ENCODE measurements around the gene NDUFA12. TPM values are rescaled to one million over a fixed set of nuclear protein-coding genes. Genes with fewer than 3 reads are reported as not detected.

The NDUFA12 gene
- total RNA-seq, 1 experiment from 2014 or later = 116 TPM

DNA sequence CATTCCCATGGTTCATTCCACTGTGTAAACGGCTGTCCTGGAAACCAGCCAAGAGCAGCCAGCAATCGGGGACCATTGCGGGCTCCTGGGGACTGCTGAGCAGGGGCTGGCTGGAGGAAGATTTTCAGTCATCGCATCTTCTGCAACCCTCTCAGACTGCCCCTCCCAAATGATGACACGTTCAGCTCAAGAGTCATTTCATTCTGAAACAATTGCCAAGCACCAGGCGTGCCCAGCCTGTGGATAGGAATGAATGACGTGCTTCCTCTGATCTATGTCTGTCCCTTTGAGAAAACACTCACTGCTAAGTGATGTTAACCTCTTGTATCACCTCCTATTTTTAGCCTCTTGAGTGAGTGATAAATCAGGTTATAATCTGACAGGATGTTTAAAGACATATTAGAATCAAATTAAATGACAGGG lies 62.0 kb downstream of the NDUFA12 start:
- Histone ChIP-seq H3K36me3 (no peaks in the 10 kb centered on the region), H3K27ac (no peak overlapping the region), H3K4me3 (no peak overlapping the region), H3K27me3 (no peaks in the 10 kb centered on the region), H3K9me3 (replicated peaks) (no peaks in the 10 kb centered on the region), H3K4me1 (no peaks in the 10 kb centered on the region; the same call in 1 of the 2 replicates)
- peak; percentile 21 to 43 for DNase-seq

DNA sequence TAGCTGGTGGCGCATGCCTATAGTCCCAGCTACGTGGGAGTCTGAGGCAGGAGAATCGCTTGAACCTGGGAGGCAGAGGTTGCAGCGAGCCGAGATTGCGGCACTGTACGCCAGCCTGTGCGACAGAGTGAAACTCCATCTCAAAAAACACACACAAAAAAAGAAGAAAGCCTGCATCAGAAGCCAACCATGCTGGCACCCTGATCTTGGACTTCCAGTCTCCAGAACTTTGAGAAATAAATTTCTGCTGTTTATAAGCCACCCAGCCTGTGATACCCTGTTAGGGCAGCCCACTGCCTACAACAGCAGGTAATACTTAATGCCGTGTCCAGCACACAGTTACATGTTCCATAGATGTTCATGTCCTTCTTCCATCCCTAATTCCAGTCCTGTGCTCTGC lies 62.7 kb downstream of the NDUFA12 start:
- H3K36me3 ChIP-seq = no peaks in the 10 kb centered on the region
- no peak for DNase-seq
- H3K9me3 ChIP-seq (replicated peaks) = no peaks in the 10 kb centered on the region
- no peak overlapping the region for H3K27ac ChIP-seq
- H3K27me3 ChIP-seq = no peaks in the 10 kb centered on the region
- H3K4me3 ChIP-seq = no peak overlapping the region
- no peaks in the 10 kb centered on the region; the same call in 1 of the 2 replicates for H3K4me1 ChIP-seq

DNA sequence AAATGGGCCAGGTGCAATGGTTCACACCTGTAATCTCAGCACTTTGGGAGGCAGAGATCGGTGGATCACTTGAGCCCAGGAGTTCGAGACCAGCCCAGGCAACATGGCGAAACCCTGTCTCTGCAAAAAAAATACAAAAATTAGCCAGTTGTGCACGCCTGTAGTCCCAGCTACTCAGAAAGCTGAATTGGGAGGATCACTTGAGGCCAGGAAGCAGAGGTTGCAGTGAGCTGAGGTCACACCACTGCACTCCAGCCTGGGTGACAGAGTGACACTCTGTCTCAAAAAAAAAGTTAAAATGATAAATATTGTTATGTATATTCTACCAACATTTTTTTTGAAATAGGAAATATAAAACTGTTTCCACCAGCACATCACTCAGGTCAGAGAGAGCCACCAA lies 64.9 kb downstream of the NDUFA12 start:
- no peaks in the 10 kb centered on the region for H3K27me3 ChIP-seq
- no peak for DNase-seq
- no peaks in the 10 kb centered on the region for H3K9me3 ChIP-seq (replicated peaks)
- no peak overlapping the region for H3K4me3 ChIP-seq
- no peaks in the 10 kb centered on the region for H3K36me3 ChIP-seq
- H3K27ac ChIP-seq = no peak overlapping the region
- no peaks in the 10 kb centered on the region; the same call in 1 of the 2 replicates for H3K4me1 ChIP-seq

DNA sequence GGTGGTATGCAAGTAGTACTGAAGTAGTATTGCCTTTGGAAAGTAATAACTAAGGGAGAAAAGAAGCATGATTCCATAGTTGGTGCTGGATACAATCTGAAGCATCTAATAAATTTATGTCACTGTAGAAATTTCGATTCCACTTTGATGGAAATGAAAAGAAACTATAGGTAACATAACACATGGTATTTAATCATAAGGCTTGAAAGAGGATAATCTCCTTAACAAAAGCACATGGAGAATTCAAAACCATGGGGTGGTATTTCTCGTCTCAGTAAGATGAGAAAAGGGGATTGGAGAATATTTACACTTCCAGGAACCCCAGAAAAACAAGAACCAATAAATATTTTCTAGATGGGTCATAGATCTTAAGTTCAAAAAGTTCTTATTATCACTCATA lies 72.7 kb downstream of the NDUFA12 start:
- Histone ChIP-seq H3K4me1 (no peaks in the 10 kb centered on the region), H3K27me3 (no peaks in the 10 kb centered on the region), H3K27ac (no peak overlapping the region), H3K4me3 (no peak overlapping the region), H3K9me3 (replicated peaks) (no peaks in the 10 kb centered on the region), H3K36me3 (no peaks in the 10 kb centered on the region)
- DNase-seq = no peak

DNA sequence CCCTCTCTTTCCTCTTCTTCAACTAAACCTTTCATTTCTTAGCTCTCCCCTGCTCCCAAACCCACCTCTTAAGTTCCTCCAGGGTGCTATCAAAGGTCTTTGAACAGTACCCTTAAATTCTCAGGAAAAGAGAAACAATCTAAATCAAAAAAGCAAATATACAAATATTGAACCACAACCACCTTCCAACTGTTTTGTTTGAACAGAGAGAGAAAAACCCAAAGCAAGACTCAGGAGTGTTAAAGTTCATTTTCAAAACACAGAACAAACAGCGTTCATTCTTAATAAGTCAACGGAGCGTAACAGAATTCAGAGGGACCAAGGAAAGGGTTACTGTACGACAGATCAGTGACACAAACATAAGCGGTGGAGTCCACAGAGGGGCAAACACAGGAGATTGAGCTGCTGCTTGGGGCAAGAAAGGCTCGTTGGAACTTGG lies 73.3 kb downstream of the NDUFA12 start:
- Histone ChIP-seq H3K27me3 (no peaks in the 10 kb centered on the region), H3K9me3 (replicated peaks) (no peaks in the 10 kb centered on the region), H3K4me3 (no peak overlapping the region), H3K36me3 (no peaks in the 10 kb centered on the region), H3K27ac (no peak overlapping the region), H3K4me1 (no peaks in the 10 kb centered on the region)
- DNase-seq = no peak

DNA sequence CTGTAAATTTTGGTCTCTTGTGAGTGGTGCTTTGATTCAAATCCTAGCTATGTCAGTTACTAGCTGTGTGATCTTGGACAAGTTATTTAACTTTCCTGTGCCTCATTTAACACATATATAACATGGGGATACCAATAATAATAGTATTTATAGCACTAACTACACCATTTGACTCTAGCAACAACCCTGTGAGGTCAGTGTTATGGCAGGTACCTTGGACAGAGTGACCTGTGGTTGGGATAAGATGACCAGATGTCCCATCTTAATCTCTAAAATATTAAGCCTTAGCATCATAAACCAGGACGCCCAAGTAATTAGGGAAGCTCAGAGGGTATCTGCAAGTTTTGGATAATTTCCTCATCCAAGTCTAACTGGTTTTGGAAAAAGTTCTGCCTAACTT lies 73.7 kb downstream of the NDUFA12 start:
- no peak for DNase-seq
- Histone ChIP-seq H3K36me3 (no peaks in the 10 kb centered on the region), H3K4me3 (no peak overlapping the region), H3K27ac (no peak overlapping the region), H3K9me3 (replicated peaks) (no peaks in the 10 kb centered on the region), H3K27me3 (no peaks in the 10 kb centered on the region), H3K4me1 (no peaks in the 10 kb centered on the region)

DNA sequence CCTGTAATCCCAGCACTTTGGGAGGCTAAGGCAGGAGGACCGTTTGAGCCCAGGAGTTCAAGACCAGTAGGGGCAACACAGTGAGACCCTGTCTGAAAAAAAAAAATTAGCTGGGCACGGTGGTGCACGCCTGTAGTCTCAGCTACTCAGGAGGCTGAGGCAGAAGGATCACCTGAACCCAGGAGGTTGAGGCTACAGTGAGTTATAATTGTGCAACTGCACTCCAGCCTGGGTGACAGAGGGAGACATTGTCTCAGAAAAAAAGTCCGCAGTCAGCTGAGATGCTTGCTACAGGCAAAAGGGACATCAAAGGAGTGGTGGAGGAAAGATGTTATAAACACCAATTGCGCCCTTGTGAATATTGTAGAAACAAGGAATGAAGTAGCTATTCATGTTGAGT lies 77.8 kb downstream of the NDUFA12 start:
- no peak for DNase-seq
- no peaks in the 10 kb centered on the region for H3K4me1 ChIP-seq
- no peaks in the 10 kb centered on the region for H3K27me3 ChIP-seq
- no peak overlapping the region for H3K27ac ChIP-seq
- H3K9me3 ChIP-seq (replicated peaks) = no peaks in the 10 kb centered on the region
- H3K36me3 ChIP-seq = no peaks in the 10 kb centered on the region
- no peak overlapping the region for H3K4me3 ChIP-seq

DNA sequence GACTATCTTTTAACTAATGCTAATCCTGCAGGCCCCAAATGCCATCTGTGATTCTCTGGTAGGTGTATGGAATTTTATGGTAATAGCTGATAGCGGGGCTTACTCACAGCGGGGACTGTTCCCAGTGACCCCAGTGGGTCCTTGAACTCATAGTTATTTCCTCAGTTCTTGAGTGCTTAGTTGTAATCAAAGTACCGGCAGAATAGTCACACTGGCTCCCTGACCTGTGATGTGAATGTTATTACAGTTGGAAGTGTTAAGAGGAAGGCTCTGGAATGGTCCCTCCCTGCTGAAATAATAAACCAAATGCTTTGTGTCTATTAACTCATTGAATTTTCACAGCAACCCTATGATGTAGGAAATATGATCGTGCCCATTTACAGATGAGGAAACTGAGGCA lies 78.3 kb downstream of the NDUFA12 start:
- Histone ChIP-seq H3K27me3 (no peaks in the 10 kb centered on the region), H3K27ac (no peak overlapping the region), H3K36me3 (no peaks in the 10 kb centered on the region), H3K9me3 (replicated peaks) (no peaks in the 10 kb centered on the region), H3K4me1 (no peaks in the 10 kb centered on the region), H3K4me3 (no peak overlapping the region)
- no peak for DNase-seq

DNA sequence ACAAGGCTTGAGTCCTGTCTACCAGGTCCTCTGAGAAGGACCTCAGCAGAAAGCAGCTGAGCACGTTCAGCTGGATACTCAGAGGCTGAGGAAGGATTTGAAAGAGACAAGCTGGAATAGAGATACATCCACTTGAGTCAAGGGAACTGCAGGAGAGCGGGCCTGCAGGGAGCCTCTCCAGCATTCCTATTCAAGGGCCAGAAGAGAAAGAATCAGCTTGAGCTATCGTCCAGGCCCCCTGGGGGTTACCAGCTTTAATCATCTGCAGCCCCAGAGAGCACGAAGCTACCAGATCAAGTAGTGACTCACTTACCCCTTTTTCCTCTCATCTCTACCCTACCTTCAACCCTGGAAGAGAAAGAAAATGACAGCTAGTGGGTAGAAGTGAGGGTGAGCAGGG lies 80.9 kb downstream of the NDUFA12 start:
- H3K4me3 ChIP-seq = no peak overlapping the region
- H3K36me3 ChIP-seq = no peaks in the 10 kb centered on the region
- H3K27ac ChIP-seq = no peak overlapping the region
- DNase-seq = no peak
- no peaks in the 10 kb centered on the region for H3K27me3 ChIP-seq
- H3K4me1 ChIP-seq = no peaks in the 10 kb centered on the region
- H3K9me3 ChIP-seq (replicated peaks) = no peaks in the 10 kb centered on the region

Other genes with a start within 250 kb of the NDUFA12 start
- 33.7 and 39.1 TPM in 2 replicates for gene NR2C1, start 69.9 kb upstream of the NDUFA12 start, total RNA-seq (2014; rRNA removed; shearing (Covaris generic))
- gene FGD6, start 213.8 kb upstream of the NDUFA12 start, total RNA-seq (2014; rRNA removed; shearing (Covaris generic)) = 9.2 and 10.7 TPM in 2 replicates
- gene VEZT, start 214.1 kb upstream of the NDUFA12 start, total RNA-seq (2014; rRNA removed; shearing (Covaris generic)) = 41.8 and 50.5 TPM in 2 replicates